Measurements from ENCODE around the gene CBY1.

Gene CBY1

GRCh38 chr22:38707346-38707745, 50.9 kb downstream of the CBY1 start:
- H3K27me3 ChIP-seq (ENCODE audit: insufficient read depth, low read length): no peaks in the 10 kb centered on the region
- no peaks in the 10 kb centered on the region for H3K9me3 ChIP-seq (ENCODE audit: insufficient read depth, low read depth, low read length)
- H3K4ac ChIP-seq (ENCODE audit: low read depth, low read length): no peak overlapping the region
- H3K9ac ChIP-seq (ENCODE audit: low read length): no peak overlapping the region
- no peak overlapping the region for H2BK5ac ChIP-seq (ENCODE audit: low read depth, low read length, poor library complexity)
- no peak overlapping the region for H3K23ac ChIP-seq (ENCODE audit: low read length)
- peaks cover 6% of the 10 kb centered on the region for H3K79me2 ChIP-seq (ENCODE audit: control insufficient read depth, insufficient read depth, low read length, poor library complexity)
- H4K8ac ChIP-seq (ENCODE audit: low read depth, low read length): no peak overlapping the region
- WGBS (ENCODE audit: extremely low coverage, insufficient coverage, insufficient read length): no CpG with 5 or more reads among the region's 2 CpGs
- peaks cover 3 to 11% of the 10 kb centered on the region in 2 experiments for H3K4me1 ChIP-seq (ENCODE audit: control insufficient read depth in 1 of 2, insufficient read depth in 2 of 2, low read length in 2 of 2)
- DNase-seq: peak; percentile 18 to 55
- no peak overlapping the region for H2BK120ac ChIP-seq (ENCODE audit: insufficient read depth, low read length, poor library complexity)
- no peak overlapping the region for H2BK12ac ChIP-seq (ENCODE audit: low read length)
- H4K91ac ChIP-seq (ENCODE audit: low read depth, low read length): no peak overlapping the region
- no peak overlapping the region for H4K12ac ChIP-seq (ENCODE audit: low read depth, low read length)
- no peaks in the 10 kb centered on the region for H3K36me3 ChIP-seq (ENCODE audit: control insufficient read depth in 1 of 2, insufficient read depth in 2 of 2, low read length in 2 of 2)
- H2AFZ ChIP-seq (ENCODE audit: insufficient read depth, low read length, poor library complexity): no peak overlapping the region
- H3K18ac ChIP-seq (ENCODE audit: low read length): no peak overlapping the region
- no peak overlapping the region for H3K27ac ChIP-seq (ENCODE audit: low read depth, low read length)
- H3K14ac ChIP-seq (ENCODE audit: low read length): no peak overlapping the region
- no peak overlapping the region for H3K4me3 ChIP-seq (ENCODE audit: low read depth, low read length)
- peak overlapping the region; percentile 98 for H3K4me2 ChIP-seq (ENCODE audit: low read length)
- H2AK5ac ChIP-seq (ENCODE audit: low read length): no peak overlapping the region
- peaks cover 6% of the 10 kb centered on the region for H3K79me1 ChIP-seq (ENCODE audit: low read length)

GRCh38 chr22:38707984-38708383, 51.5 kb downstream of the CBY1 start:
- WGBS (ENCODE audit: extremely low coverage, insufficient coverage, insufficient read length): no CpG with 5 or more reads among the region's 3 CpGs
- H3K79me1 ChIP-seq (ENCODE audit: low read length): peaks cover 6% of the 10 kb centered on the region

GRCh38 chr22:38709306-38709705, 52.9 kb downstream of the CBY1 start:
- no peak for DNase-seq
- H2AK5ac ChIP-seq (ENCODE audit: low read length): no peak overlapping the region
- no peak overlapping the region for H4K8ac ChIP-seq (ENCODE audit: low read depth, low read length)
- H3K4ac ChIP-seq (ENCODE audit: low read depth, low read length): no peak overlapping the region
- H3K4me2 ChIP-seq (ENCODE audit: low read length): no peak overlapping the region
- no peaks in the 10 kb centered on the region for H3K27me3 ChIP-seq (ENCODE audit: insufficient read depth, low read length)
- no peak overlapping the region for H4K91ac ChIP-seq (ENCODE audit: low read depth, low read length)
- H2BK5ac ChIP-seq (ENCODE audit: low read depth, low read length, poor library complexity): no peak overlapping the region
- no peak overlapping the region for H3K9ac ChIP-seq (ENCODE audit: low read length)
- no peak overlapping the region for H2BK120ac ChIP-seq (ENCODE audit: insufficient read depth, low read length, poor library complexity)
- H3K79me1 ChIP-seq (ENCODE audit: low read length): peaks cover 6% of the 10 kb centered on the region
- peaks cover 6% of the 10 kb centered on the region for H3K79me2 ChIP-seq (ENCODE audit: control insufficient read depth, insufficient read depth, low read length, poor library complexity)
- H3K9me3 ChIP-seq (ENCODE audit: insufficient read depth, low read depth, low read length): no peaks in the 10 kb centered on the region
- no peak overlapping the region for H3K27ac ChIP-seq (ENCODE audit: low read depth, low read length)
- H3K18ac ChIP-seq (ENCODE audit: low read length): no peak overlapping the region
- H4K12ac ChIP-seq (ENCODE audit: low read depth, low read length): no peak overlapping the region
- H3K36me3 ChIP-seq (ENCODE audit: control insufficient read depth in 1 of 2, insufficient read depth in 2 of 2, low read length in 2 of 2): no peaks in the 10 kb centered on the region
- no peak overlapping the region for H3K23ac ChIP-seq (ENCODE audit: low read length)
- no peak overlapping the region for H2AFZ ChIP-seq (ENCODE audit: insufficient read depth, low read length, poor library complexity)
- H3K4me1 ChIP-seq (ENCODE audit: control insufficient read depth in 1 of 2, insufficient read depth in 2 of 2, low read length in 2 of 2): peaks cover 3 to 20% of the 10 kb centered on the region in 2 experiments
- H3K4me3 ChIP-seq (ENCODE audit: low read depth, low read length): no peak overlapping the region
- H3K14ac ChIP-seq (ENCODE audit: low read length): no peak overlapping the region
- no CpG with 5 or more reads among the region's 3 CpGs for WGBS (ENCODE audit: extremely low coverage, insufficient coverage, insufficient read length)
- H2BK12ac ChIP-seq (ENCODE audit: low read length): no peak overlapping the region

More at GRCh38 chr22:38707984-38708383, 51.5 kb downstream of the CBY1 start:
- Histone ChIP-seq H3K18ac (ENCODE audit: low read length) (no peak overlapping the region), H3K4me3 (ENCODE audit: low read depth, low read length) (no peak overlapping the region), H2BK5ac (ENCODE audit: low read depth, low read length, poor library complexity) (no peak overlapping the region), H3K36me3 (ENCODE audit: control insufficient read depth in 1 of 2, insufficient read depth in 2 of 2, low read length in 2 of 2) (no peaks in the 10 kb centered on the region), H3K27ac (ENCODE audit: low read depth, low read length) (no peak overlapping the region), H3K4ac (ENCODE audit: low read depth, low read length) (no peak overlapping the region), H2BK12ac (ENCODE audit: low read length) (no peak overlapping the region), H4K12ac (ENCODE audit: low read depth, low read length) (no peak overlapping the region), H3K27me3 (ENCODE audit: insufficient read depth, low read length) (no peaks in the 10 kb centered on the region), H3K9ac (ENCODE audit: low read length) (no peak overlapping the region), H2AFZ (ENCODE audit: insufficient read depth, low read length, poor library complexity) (no peak overlapping the region), H3K9me3 (ENCODE audit: insufficient read depth, low read depth, low read length) (no peaks in the 10 kb centered on the region), H4K91ac (ENCODE audit: low read depth, low read length) (no peak overlapping the region), H2AK5ac (ENCODE audit: low read length) (no peak overlapping the region), H4K8ac (ENCODE audit: low read depth, low read length) (no peak overlapping the region), H3K14ac (ENCODE audit: low read length) (no peak overlapping the region), H3K79me2 (ENCODE audit: control insufficient read depth, insufficient read depth, low read length, poor library complexity) (peaks cover 6% of the 10 kb centered on the region), H3K4me1 (ENCODE audit: control insufficient read depth in 1 of 2, insufficient read depth in 2 of 2, low read length in 2 of 2) (peaks cover 3 to 13% of the 10 kb centered on the region in 2 experiments), H2BK120ac (ENCODE audit: insufficient read depth, low read length, poor library complexity) (no peak overlapping the region), H3K23ac (ENCODE audit: low read length) (no peak overlapping the region), H3K4me2 (ENCODE audit: low read length) (no peak overlapping the region)
- DNase-seq: no peak

- peaks cover 3 to 20% of the 10 kb centered on the region in 2 experiments for H3K4me1 ChIP-seq (ENCODE audit: control insufficient read depth in 1 of 2, insufficient read depth in 2 of 2, low read length in 2 of 2)
- H2AFZ ChIP-seq (ENCODE audit: insufficient read depth, low read length, poor library complexity): no peak overlapping the region
- H3K36me3 ChIP-seq (ENCODE audit: control insufficient read depth in 1 of 2, insufficient read depth in 2 of 2, low read length in 2 of 2): peaks cover 0 to 4% of the 10 kb centered on the region in 2 experiments
- H4K8ac ChIP-seq (ENCODE audit: low read depth, low read length): no peak overlapping the region
- no peak for DNase-seq
- H3K4ac ChIP-seq (ENCODE audit: low read depth, low read length): no peak overlapping the region
- H3K79me1 ChIP-seq (ENCODE audit: low read length): peaks cover 6% of the 10 kb centered on the region
- WGBS (ENCODE audit: extremely low coverage, insufficient coverage, insufficient read length): no CpG with 5 or more reads among the region's 3 CpGs
- H4K91ac ChIP-seq (ENCODE audit: low read depth, low read length): no peak overlapping the region
- H3K9me3 ChIP-seq (ENCODE audit: insufficient read depth, low read depth, low read length): no peaks in the 10 kb centered on the region
- H2BK5ac ChIP-seq (ENCODE audit: low read depth, low read length, poor library complexity): no peak overlapping the region
- no peak overlapping the region for H3K4me3 ChIP-seq (ENCODE audit: low read depth, low read length)
- no peak overlapping the region for H3K18ac ChIP-seq (ENCODE audit: low read length)
- no peak overlapping the region for H2BK120ac ChIP-seq (ENCODE audit: insufficient read depth, low read length, poor library complexity)
- no peaks in the 10 kb centered on the region for H3K27me3 ChIP-seq (ENCODE audit: insufficient read depth, low read length)
- no peak overlapping the region for H3K14ac ChIP-seq (ENCODE audit: low read length)
- no peak overlapping the region for H4K12ac ChIP-seq (ENCODE audit: low read depth, low read length)
- no peak overlapping the region for H3K4me2 ChIP-seq (ENCODE audit: low read length)
- no peak overlapping the region for H3K9ac ChIP-seq (ENCODE audit: low read length)
- no peak overlapping the region for H2BK12ac ChIP-seq (ENCODE audit: low read length)
- H3K79me2 ChIP-seq (ENCODE audit: control insufficient read depth, insufficient read depth, low read length, poor library complexity): peaks cover 6% of the 10 kb centered on the region
- H3K23ac ChIP-seq (ENCODE audit: low read length): no peak overlapping the region
- H2AK5ac ChIP-seq (ENCODE audit: low read length): no peak overlapping the region
- no peak overlapping the region for H3K27ac ChIP-seq (ENCODE audit: low read depth, low read length)
Measured at GRCh38 chr22:38710351-38710750, 53.9 kb downstream of the CBY1 start.

Measured in trophoblast cell (in vitro differentiated cells and primary cell).